Measurements from ENCODE around the gene CCDC57.

DNA sequence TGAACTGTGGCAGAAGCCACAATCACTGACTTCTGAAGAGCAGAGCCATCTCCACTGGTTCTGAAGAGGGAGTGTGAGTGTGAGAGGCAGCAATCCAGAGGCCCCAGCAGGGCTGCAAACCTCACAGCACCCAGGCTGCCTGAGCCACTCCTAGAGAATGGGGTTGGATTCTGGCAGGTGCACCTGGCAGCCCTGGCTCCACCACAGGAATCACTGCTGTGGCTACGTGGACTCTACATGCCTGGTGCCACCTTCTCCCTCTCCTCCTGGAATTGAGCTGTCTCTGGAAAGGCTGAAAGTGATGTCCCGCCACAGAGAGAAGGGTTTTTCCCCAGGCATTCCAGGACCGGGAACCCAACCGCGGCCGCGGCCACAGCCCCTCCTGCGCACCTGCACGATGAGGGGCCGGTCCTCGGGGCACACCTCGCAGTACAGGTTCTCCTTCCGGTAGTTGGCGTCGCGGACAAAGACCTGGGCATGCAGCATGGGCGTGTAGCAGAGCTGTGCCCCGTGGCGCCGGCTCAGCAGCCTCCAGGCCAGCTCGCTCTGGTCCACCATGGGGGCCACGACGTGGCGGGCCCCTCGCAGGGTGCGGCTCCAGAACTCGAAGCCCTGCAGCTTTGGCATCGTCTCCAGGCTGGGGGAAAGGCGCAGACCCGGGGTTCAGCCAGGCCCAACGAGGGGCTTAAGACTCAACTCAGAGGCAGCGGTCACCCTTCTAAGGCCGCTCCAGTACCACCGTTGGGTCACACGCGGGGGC lies 148.0 kb downstream of the CCDC57 start:
- TF ChIP-seq EZH2phosphoT487 (IDR thresholded peaks at IDR 0.05; ENCODE audit: insufficient read depth, low read depth) (no peak), EZH2 (IDR thresholded peaks at IDR 0.05; ENCODE audit: insufficient read depth, poor library complexity, severe bottlenecking) (no peak)
